HepG2 (cell line): ENCODE results near the gene USP11. TPM values are rescaled to one million over a fixed set of nuclear protein-coding genes. Genes with fewer than 3 reads are reported as not detected.

Experiments used
- ATAC-seq: fragments of 200-7000 bp; cut with Tn5 transposase; 3 replicates; pipeline ENCODE4 v1.9.1; 2020; ENCODE audit warnings: mild to moderate bottlenecking, moderate library complexity
- BruUV-seq: library from RNA; stranded (reverse); fragments of 400-500 nt; replicated peaks from 2 replicates; lab custom pipeline; 2021; lab: Mats Ljungman, UMichigan
- CTCF ChIA-PET: fragments of 300-600 bp; formaldehyde crosslinking; extraction: SDS; loops from one replicate; lab custom pipeline; 2021; ENCODE audit warnings: low total read pairs, inconsistent platforms, low intra/inter-chr PET ratio; lab: Yijun Ruan, JAX
- POLR2A ChIA-PET: fragments of 350-600 bp; sonication (Branson Sonifier 250); formaldehyde crosslinking; loops from one replicate; lab custom pipeline; 2020; ENCODE audit warnings: antibody characterized with exemption, inconsistent platforms; lab: Yijun Ruan, JAX
- DNase-seq: peaks from one replicate; pipeline ENCODE4 v3.0.0-alpha.2; 2015; ENCODE audit warnings: low spot score
- FAIRE-seq: peaks from 3 replicates; lab custom pipeline; 2011; peaks lifted over from hg19 to GRCh38; lab: Jason Lieb, UNC
- H2AFZ ChIP-seq: one replicate; pipeline ENCODE4 v1.6.1; 2011; ENCODE audit warnings: low read length, inconsistent platforms
- H3K27ac ChIP-seq: fragments of 300-600 bp; 3 replicates; pipeline ENCODE4 v1.8.0; 2011; ENCODE audit warnings: mixed run types, mild to moderate bottlenecking, mixed read lengths, low read length, inconsistent platforms; ENCODE audit not compliant: insufficient read depth; ENCODE audit errors: extremely low read length
- H3K27me3 ChIP-seq, 2 experiments: fragments of 200-600 bp in 1 of 2; 2 replicates in 1 of 2; 3 replicates in 1 of 2; pipeline versions ENCODE4 v1.6.0 to v1.8.0; 2011; ENCODE audit warnings: low read length in 2 of 2, mild to moderate bottlenecking in 2 of 2, moderate library complexity in 2 of 2, inconsistent platforms in 1 of 2; ENCODE audit not compliant: insufficient read depth in 2 of 2, control insufficient read depth in 1 of 2
- H3K36me3 ChIP-seq, 2 experiments: fragments of 200-600 bp in 1 of 2; replicated peaks in 1 of 2; 2 replicates in 1 of 2; 3 replicates in 1 of 2; pipeline versions ENCODE4 v1.5.1 to v1.8.0; 2011; ENCODE audit warnings: low read length in 2 of 2, inconsistent platforms in 1 of 2; ENCODE audit not compliant: insufficient read depth in 2 of 2, control insufficient read depth in 1 of 2
- H3K4me1 ChIP-seq: 2 replicates; pipeline ENCODE4 v1.5.1; 2012; ENCODE audit warnings: low read length, inconsistent platforms; ENCODE audit not compliant: insufficient read depth
- H3K4me2 ChIP-seq: 2 replicates; pipeline ENCODE4 v1.6.0; 2011; ENCODE audit warnings: low read depth, low read length, inconsistent platforms
- H3K4me3 ChIP-seq, 3 experiments: fragments of 200-600 bp in 1 of 3; sonication (generic), shearing (Covaris generic) in 1 of 3; replicated peaks in 1 of 3; 2 replicates each; pipeline ENCODE4 v1.5.1; 2011 to 2016; ENCODE audit warnings: low read length in 3 of 3, inconsistent platforms in 2 of 3, low read depth in 2 of 3, mild to moderate bottlenecking in 2 of 3, control low read depth in 1 of 3, mixed read lengths in 1 of 3; ENCODE audit not compliant: insufficient read depth in 1 of 3
- H3K79me2 ChIP-seq: one replicate; pipeline ENCODE4 v1.6.1; 2011; ENCODE audit warnings: low read length, inconsistent platforms; ENCODE audit not compliant: insufficient read depth
- H3K9ac ChIP-seq: 2 replicates; pipeline ENCODE4 v1.6.0; 2011; ENCODE audit warnings: mild to moderate bottlenecking, low read depth, low read length, inconsistent platforms; ENCODE audit not compliant: insufficient read depth
- H3K9me3 ChIP-seq: 2 replicates; pipeline ENCODE4 v1.5.1; 2012; ENCODE audit warnings: mild to moderate bottlenecking, low read length
- H4K20me1 ChIP-seq: 2 replicates; pipeline ENCODE4 v1.6.0; 2011; ENCODE audit warnings: inconsistent platforms, mild to moderate bottlenecking, low read length, moderate library complexity; ENCODE audit not compliant: insufficient read depth
- EEA1 ChIP-seq: sonication (generic); formaldehyde crosslinking; IDR thresholded peaks from 2 replicates; pipeline ENCODE4 v1.5.1; 2020; ENCODE audit warnings: mild to moderate bottlenecking, missing genetic modification reagents, borderline replicate concordance
- GLI4 ChIP-seq: sonication (generic); formaldehyde crosslinking; IDR thresholded peaks from 2 replicates; pipeline ENCODE4 v1.5.1; 2020; ENCODE audit warnings: missing genetic modification reagents, mild to moderate bottlenecking, moderate library complexity, borderline replicate concordance
- HOXA9 ChIP-seq: sonication (generic); formaldehyde crosslinking; IDR thresholded peaks from 2 replicates; pipeline ENCODE4 v1.8.1; 2022; ENCODE audit warnings: missing genetic modification reagents, mild to moderate bottlenecking, moderate library complexity, borderline replicate concordance
- NFKBIZ ChIP-seq: IDR thresholded peaks from 2 replicates; pipeline ENCODE4 v1.6.1; 2018; ENCODE audit warnings: missing genetic modification reagents, missing compliant biosample characterization
- NR2F6 ChIP-seq, 2 experiments: IDR thresholded peaks; 2 replicates each; pipeline ENCODE4 v1.6.1; 2016; ENCODE audit warnings: antibody characterized with exemption in 1 of 2, mild to moderate bottlenecking in 1 of 2
- PAX8 ChIP-seq: sonication (generic); formaldehyde crosslinking; IDR thresholded peaks from 2 replicates; pipeline ENCODE4 v1.8.0; 2022; ENCODE audit warnings: mild to moderate bottlenecking, missing genetic modification reagents, borderline replicate concordance
- TGIF2 ChIP-seq: IDR thresholded peaks from 2 replicates; pipeline ENCODE4 v1.6.1; 2016; ENCODE audit warnings: control low read depth, missing compliant biosample characterization
- ZHX2 ChIP-seq, 2 experiments: sonication (generic) in 1 of 2; formaldehyde crosslinking in 1 of 2; IDR thresholded peaks; 2 replicates each; pipeline versions ENCODE4 v1.6.1 to v1.9.0; 2014 to 2022; ENCODE audit warnings: antibody characterized with exemption in 1 of 2, borderline replicate concordance in 1 of 2, inconsistent platforms in 1 of 2, low read depth in 1 of 2, missing genetic modification reagents in 1 of 2
- ZNF512 ChIP-seq: sonication (generic); formaldehyde crosslinking; IDR thresholded peaks from 2 replicates; pipeline ENCODE4 v1.4.0; 2020; ENCODE audit warnings: mild to moderate bottlenecking, missing genetic modification reagents
- ZNF782 ChIP-seq: sonication (generic); formaldehyde crosslinking; IDR thresholded peaks from 2 replicates; pipeline ENCODE4 v1.4.0; 2020; ENCODE audit warnings: missing genetic modification reagents, mild to moderate bottlenecking, borderline replicate concordance
- WGBS: methylation state at CpG from one replicate; pipeline ENCODE4 v1.1.6; 2017; ENCODE audit warnings: low lambda C conversion rate; 5-methylcytosine and 5-hydroxymethylcytosine counted together
- in situ Hi-C: cut with HindIII; loops from 2 replicates; pipeline ENCODE4 v1.10.0; 2017; ENCODE audit warnings: low pct_unique_long_range_greater_than_20kb; ENCODE audit not compliant: extremely low pct_ligation_motif_present
- intact Hi-C: fragments of 100-400 bp; cut with micrococcal nuclease; formaldehyde crosslinking; loops from one replicate; pipeline ENCODE4 v1.10.0; 2022; ENCODE audit not compliant: unreplicated experiment
- polyA plus RNA-seq, 8 experiments: library from polyadenylated mRNA; depleted of rRNA in 3 of 8; stranded (reverse) in 7 of 8; unstranded in 1 of 8; fragments of >200 nt; fragmentation: Illumina TruSeq in 4 of 8; extraction: Trizol in 4 of 8; gene quantifications; 2 replicates each; pipeline versions ENCODE4 v1.2.1 to v1.2.3, GENCODE V29; 2011 to 2016; ENCODE audit warnings: low read depth in 4 of 8, missing spikeins in 1 of 8, mixed read lengths in 1 of 8; ENCODE audit not compliant: insufficient read depth in 1 of 8
- total RNA-seq, 5 experiments: library from RNA; depleted of rRNA; stranded (reverse); fragments of >200 nt; fragmentation: Illumina TruSeq; extraction: Trizol; gene quantifications; 2 replicates each; pipeline ENCODE4 v1.2.3, GENCODE V29; 2016; ENCODE audit warnings: low read depth in 1 of 5

The USP11 gene
- total and polyA plus RNA-seq, 2 of the 13 experiments (the other 11 are each of a cell fraction or from before 2014, with no cell fraction given), result 23.8 to 31.7 TPM

- Histone ChIP-seq H3K36me3 (peaks cover 11 to 41% of the 10 kb centered on the region in 2 experiments; a peak in 4 of 5 replicates), H3K9me3 (no peaks in the 10 kb centered on the region), H3K79me2 (peaks cover 1% of the 10 kb centered on the region), H3K4me1 (peaks cover 7% of the 10 kb centered on the region), H3K4me3 (no peak overlapping the region), H3K9ac (no peak overlapping the region), H3K27ac (no peak overlapping the region), H3K4me2 (no peak overlapping the region), H3K27me3 (no peaks in the 10 kb centered on the region), H2AFZ (no peak overlapping the region), H4K20me1 (no peaks in the 10 kb centered on the region)
- no peak for FAIRE-seq
- no peak for DNase-seq
- ChIA-PET CTCF (no interaction called here), POLR2A (no interaction called here)
- BruUV-seq, result no TSS peak
- TF ChIP-seq NFKBIZ (CRISPR knock-in tag), result no peak
- TF ChIP-seq HOXA9 (CRISPR knock-in tag), result no peak
- TF ChIP-seq GLI4, result no peak
- TF ChIP-seq PAX8, result no peak
- no peak for TF ChIP-seq ZNF512
- TF ChIP-seq NR2F6 (IDR thresholded peaks at IDR 0.05), result no peak
- no peak for TF ChIP-seq NR2F6 (CRISPR knock-in tag; IDR thresholded peaks at IDR 0.05)
- intact Hi-C loops (no loop called here), in situ Hi-C loops (no loop called here)
- WGBS, result 96% methylated on average over 7 of the region's 9 CpGs
- no peak for ATAC-seq
These were observed 5.5 kb upstream of the USP11 start for GRCh38 chrX:47227334-47227583.

- no peak for FAIRE-seq
- intact Hi-C loops, result no loop called here
- CTCF ChIA-PET, result no interaction called here
- TF ChIP-seq EEA1 (no peak), ZHX2 (IDR thresholded peaks at IDR 0.05; ENCODE audit: low read depth) (no peak), ZHX2 (CRISPR knock-in tag; IDR thresholded peaks at IDR 0.05; ENCODE audit: borderline replicate concordance) (no peak), ZNF782 (CRISPR knock-in tag) (no peak), TGIF2 (CRISPR knock-in tag) (no peak)
These were observed 4.1 kb upstream of the USP11 start for GRCh38 chrX:47228550-47229270.

More at GRCh38 chrX:47228550-47229270, 4.1 kb upstream of the USP11 start:
- Histone ChIP-seq H3K9ac (no peak overlapping the region), H3K27ac (no peak overlapping the region), H3K4me3 (no peak overlapping the region), H3K36me3 (peaks cover 8 to 32% of the 10 kb centered on the region in 2 experiments; a peak in 4 of 5 replicates), H3K27me3 (no peaks in the 10 kb centered on the region; a peak in 1 of 5 replicates), H3K9me3 (no peaks in the 10 kb centered on the region), H3K4me2 (no peak overlapping the region), H4K20me1 (no peaks in the 10 kb centered on the region), H3K4me1 (peaks cover 13% of the 10 kb centered on the region), H2AFZ (no peak overlapping the region), H3K79me2 (peaks cover under 1% of the 10 kb centered on the region)
- DNase-seq, result no peak
- no TSS peak for BruUV-seq
- in situ Hi-C loops, result no loop called here
- WGBS, result 91% methylated on average over 6 of the region's 12 CpGs
- ATAC-seq, result no peak
- POLR2A ChIA-PET, result interaction anchor here (1.1 to 1.3 kb wide), 2 partner anchors 9 to 11 kb away, joined by 4 to 6 read pairs; no protein-coding TSS in a partner anchor
